ENCODE results near the gene SLC7A5.
"Not testable (repeated sequence)": the region's sequence is repeated elsewhere in the genome, so short reads cannot be mapped to it uniquely, and the experiment has no call there.

SLC7A5 gene

GRCh38 chr16:87829988-87830672, 39.2 kb downstream of the SLC7A5 start:
- DNase-seq (ENCODE audit: low read depth in 1 of 2, low spot score in 1 of 2): no peak
- in situ Hi-C loops (cut with HindIII; ENCODE audit: low pct_unique_long_range_greater_than_20kb, low sequenced_read_pairs): no loop called here
- no peak for TF ChIP-seq JUND (IDR thresholded peaks at IDR 0.05; ENCODE audit: low read depth)

GRCh38 chr16:87829622-87829980, 39.7 kb downstream of the SLC7A5 start:
- in situ Hi-C loops (cut with HindIII; ENCODE audit: low pct_unique_long_range_greater_than_20kb, low sequenced_read_pairs): no loop called here
- DNase-seq (ENCODE audit: low read depth in 1 of 2, low spot score in 1 of 2): no peak
- no peak for TF ChIP-seq JUND (IDR thresholded peaks at IDR 0.05; ENCODE audit: low read depth)

GRCh38 chr16:87828907-87829621, 40.2 kb downstream of the SLC7A5 start:
- TF ChIP-seq JUND (IDR thresholded peaks at IDR 0.05; ENCODE audit: low read depth): no peak
- in situ Hi-C loops (cut with HindIII; ENCODE audit: low pct_unique_long_range_greater_than_20kb, low sequenced_read_pairs): no loop called here
- no peak for DNase-seq (ENCODE audit: low read depth in 1 of 2, low spot score in 1 of 2)

- TF ChIP-seq JUND (IDR thresholded peaks at IDR 0.05; ENCODE audit: low read depth): no peak
- in situ Hi-C loops (cut with HindIII; ENCODE audit: low pct_unique_long_range_greater_than_20kb, low sequenced_read_pairs): no loop called here
Observed at GRCh38 chr16:87828071-87828906, 41.0 kb downstream of the SLC7A5 start.

GRCh38 chr16:87827588-87827915, 41.8 kb downstream of the SLC7A5 start:
- in situ Hi-C loops (cut with HindIII; ENCODE audit: low pct_unique_long_range_greater_than_20kb, low sequenced_read_pairs); DNase-seq (ENCODE audit: low read depth in 1 of 2, low spot score in 1 of 2): not testable (repeated sequence)

More at GRCh38 chr16:87828071-87828906, 41.0 kb downstream of the SLC7A5 start:
- no peak for DNase-seq (ENCODE audit: low read depth in 1 of 2, low spot score in 1 of 2)

GRCh38 chr16:87826798-87827587, 42.3 kb downstream of the SLC7A5 start:
- no peak for DNase-seq (ENCODE audit: low read depth in 1 of 2, low spot score in 1 of 2)
- in situ Hi-C loops (cut with HindIII; ENCODE audit: low pct_unique_long_range_greater_than_20kb, low sequenced_read_pairs): no loop called here
- TF ChIP-seq JUND (IDR thresholded peaks at IDR 0.05; ENCODE audit: low read depth): no peak

- in situ Hi-C loops (cut with HindIII; ENCODE audit: low pct_unique_long_range_greater_than_20kb, low sequenced_read_pairs): not testable (repeated sequence)
Observed at GRCh38 chr16:87826407-87826797, 42.9 kb downstream of the SLC7A5 start.

GRCh38 chr16:87825842-87826120, 43.5 kb downstream of the SLC7A5 start:
- in situ Hi-C loops (cut with HindIII; ENCODE audit: low pct_unique_long_range_greater_than_20kb, low sequenced_read_pairs): not testable (repeated sequence)

More at GRCh38 chr16:87826407-87826797, 42.9 kb downstream of the SLC7A5 start:
- not testable (repeated sequence) for DNase-seq (ENCODE audit: low read depth in 1 of 2, low spot score in 1 of 2)

GRCh38 chr16:87824991-87825841, 44.1 kb downstream of the SLC7A5 start:
- TF ChIP-seq JUND (IDR thresholded peaks at IDR 0.05; ENCODE audit: low read depth): no peak

More at GRCh38 chr16:87825842-87826120, 43.5 kb downstream of the SLC7A5 start:
- DNase-seq (ENCODE audit: low read depth in 1 of 2, low spot score in 1 of 2): not testable (repeated sequence)

GRCh38 chr16:87824016-87824990, 45.0 kb downstream of the SLC7A5 start:
- TF ChIP-seq JUND (IDR thresholded peaks at IDR 0.05; ENCODE audit: low read depth): no peak
- in situ Hi-C loops (cut with HindIII; ENCODE audit: low pct_unique_long_range_greater_than_20kb, low sequenced_read_pairs): no loop called here
- no peak for DNase-seq (ENCODE audit: low read depth in 1 of 2, low spot score in 1 of 2)

More at GRCh38 chr16:87824991-87825841, 44.1 kb downstream of the SLC7A5 start:
- DNase-seq (ENCODE audit: low read depth in 1 of 2, low spot score in 1 of 2): no peak
- in situ Hi-C loops (cut with HindIII; ENCODE audit: low pct_unique_long_range_greater_than_20kb, low sequenced_read_pairs): no loop called here

Measured in T47D (cell line).